Fibroblast of the aortic adventitia (primary cell): ENCODE measurements around the gene TMEM209. TPM values are rescaled to one million over a fixed set of nuclear protein-coding genes. Genes with fewer than 3 reads are reported as not detected.

Experiments
- DNase-seq: peaks from one replicate; pipeline ENCODE4 v3.0.0-alpha.2; 2010; ENCODE audit warnings: low read depth
- H3K4me3 ChIP-seq: 2 replicates; pipeline ENCODE4 v1.5.1; 2011; ENCODE audit warnings: low read depth, mild to moderate bottlenecking, control low read depth, low read length, moderate library complexity
- total RNA-seq: library from RNA; depleted of rRNA; stranded (reverse); fragments of >200 nt; gene quantifications from 2 replicates; pipeline ENCODE4 v1.2.3, GENCODE V29; 2012; ENCODE audit warnings: low replicate concordance
- TF ChIP-seq, protein P1 (sequence below): IDR thresholded peaks from 2 replicates; pipeline ENCODE4 v1.5.1; 2011; ENCODE audit warnings: mild to moderate bottlenecking, low read length, control low read depth, inconsistent platforms; ENCODE audit not compliant: insufficient read depth

TMEM209 gene
- total RNA-seq, 1 donor: 33.4 TPM

DNA sequence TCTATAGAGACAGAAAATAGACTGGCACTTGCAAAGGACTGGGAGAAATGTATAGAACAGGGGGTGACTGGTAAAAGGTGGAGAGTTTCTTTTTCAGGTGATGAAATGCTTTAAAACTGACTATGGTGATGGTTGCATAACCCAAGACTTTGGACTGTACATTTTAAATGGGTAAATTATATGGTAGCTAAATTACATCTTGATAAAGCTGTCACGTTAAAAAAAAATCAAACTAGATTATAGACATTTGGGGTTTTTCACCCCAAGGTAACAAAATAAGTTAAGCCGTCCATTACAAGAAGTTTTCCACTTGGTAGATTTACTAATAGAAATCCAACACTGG, 24.0 kb downstream of the TMEM209 start:
- no peak overlapping the region for H3K4me3 ChIP-seq
- TF ChIP-seq, protein P1, sequence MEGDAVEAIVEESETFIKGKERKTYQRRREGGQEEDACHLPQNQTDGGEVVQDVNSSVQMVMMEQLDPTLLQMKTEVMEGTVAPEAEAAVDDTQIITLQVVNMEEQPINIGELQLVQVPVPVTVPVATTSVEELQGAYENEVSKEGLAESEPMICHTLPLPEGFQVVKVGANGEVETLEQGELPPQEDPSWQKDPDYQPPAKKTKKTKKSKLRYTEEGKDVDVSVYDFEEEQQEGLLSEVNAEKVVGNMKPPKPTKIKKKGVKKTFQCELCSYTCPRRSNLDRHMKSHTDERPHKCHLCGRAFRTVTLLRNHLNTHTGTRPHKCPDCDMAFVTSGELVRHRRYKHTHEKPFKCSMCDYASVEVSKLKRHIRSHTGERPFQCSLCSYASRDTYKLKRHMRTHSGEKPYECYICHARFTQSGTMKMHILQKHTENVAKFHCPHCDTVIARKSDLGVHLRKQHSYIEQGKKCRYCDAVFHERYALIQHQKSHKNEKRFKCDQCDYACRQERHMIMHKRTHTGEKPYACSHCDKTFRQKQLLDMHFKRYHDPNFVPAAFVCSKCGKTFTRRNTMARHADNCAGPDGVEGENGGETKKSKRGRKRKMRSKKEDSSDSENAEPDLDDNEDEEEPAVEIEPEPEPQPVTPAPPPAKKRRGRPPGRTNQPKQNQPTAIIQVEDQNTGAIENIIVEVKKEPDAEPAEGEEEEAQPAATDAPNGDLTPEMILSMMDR: no peak
- DNase-seq: no peak

DNA sequence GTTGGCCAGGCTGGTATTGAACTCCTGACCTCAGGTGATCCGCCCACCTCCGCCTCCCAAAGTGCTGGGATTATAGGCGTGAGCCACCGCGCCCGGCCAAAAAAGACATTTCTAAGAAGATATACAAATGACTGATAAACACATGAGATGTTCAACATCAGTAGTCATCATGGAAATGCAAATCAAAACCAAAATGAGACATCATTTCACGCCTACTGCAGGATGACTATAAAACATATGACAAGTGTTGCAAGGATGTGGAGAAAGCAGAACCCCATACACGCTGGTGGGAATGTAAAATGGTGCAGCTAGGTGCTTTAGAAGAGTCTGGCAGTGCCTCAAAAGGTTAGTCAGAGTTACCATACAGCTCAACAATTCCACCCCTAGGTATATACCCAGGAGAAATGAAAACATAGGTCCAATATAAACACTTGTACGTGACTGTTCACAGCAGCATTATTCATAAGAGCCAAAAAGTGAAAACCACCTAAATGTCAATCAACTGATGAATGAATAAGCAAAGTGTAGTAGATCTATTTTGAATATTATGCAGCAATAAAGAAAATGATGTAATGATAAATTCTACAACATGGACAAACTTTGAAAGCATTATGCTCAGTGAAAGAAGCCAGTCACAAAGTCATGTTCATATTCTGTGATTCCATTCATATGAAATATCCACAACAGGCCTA, 24.5 kb downstream of the TMEM209 start:
- no peak overlapping the region for H3K4me3 ChIP-seq
- no peak for DNase-seq
- TF ChIP-seq, protein P1: no peak

DNA sequence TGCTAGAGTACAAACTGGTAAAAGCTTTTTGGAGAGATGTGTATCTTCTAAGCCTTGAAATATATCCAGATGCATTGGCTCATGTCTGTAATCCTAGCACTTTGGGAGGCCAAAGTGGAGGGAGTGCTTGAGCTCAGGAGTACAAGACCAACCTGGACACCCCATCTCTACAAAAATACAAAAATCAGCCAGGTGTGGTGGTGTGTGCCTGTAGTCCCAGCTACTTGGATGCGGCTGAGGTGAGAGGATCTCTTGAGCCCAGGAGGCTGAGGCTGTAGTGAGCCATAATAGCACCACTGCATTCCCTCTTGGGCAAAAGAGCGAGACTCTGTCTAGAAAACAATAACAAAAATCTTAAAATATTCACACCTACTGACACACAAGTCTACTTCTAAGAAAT, 25.6 kb downstream of the TMEM209 start:
- TF ChIP-seq, protein P1: no peak
- DNase-seq: no peak
- H3K4me3 ChIP-seq: no peak overlapping the region

DNA sequence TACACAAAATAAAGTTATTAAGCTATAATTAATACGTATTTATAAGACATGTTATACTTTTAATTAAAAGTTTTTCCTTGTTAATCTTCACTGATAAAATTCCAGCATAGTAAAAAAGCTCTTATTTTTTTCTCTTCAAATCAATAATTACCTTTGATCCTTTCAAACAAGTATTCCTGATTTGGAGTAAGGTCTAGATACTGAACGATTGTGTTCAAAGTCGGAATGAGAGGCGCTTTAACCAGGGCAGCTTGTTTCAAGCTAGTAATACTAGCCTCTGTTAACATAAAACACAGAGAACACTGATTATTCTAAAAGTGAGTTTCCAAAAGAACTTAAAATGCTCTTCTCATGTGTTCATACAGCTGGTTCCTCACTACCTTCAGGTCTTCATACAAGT, 27.0 kb downstream of the TMEM209 start:
- no peak overlapping the region for H3K4me3 ChIP-seq
- no peak for DNase-seq
- TF ChIP-seq, protein P1: no peak

DNA sequence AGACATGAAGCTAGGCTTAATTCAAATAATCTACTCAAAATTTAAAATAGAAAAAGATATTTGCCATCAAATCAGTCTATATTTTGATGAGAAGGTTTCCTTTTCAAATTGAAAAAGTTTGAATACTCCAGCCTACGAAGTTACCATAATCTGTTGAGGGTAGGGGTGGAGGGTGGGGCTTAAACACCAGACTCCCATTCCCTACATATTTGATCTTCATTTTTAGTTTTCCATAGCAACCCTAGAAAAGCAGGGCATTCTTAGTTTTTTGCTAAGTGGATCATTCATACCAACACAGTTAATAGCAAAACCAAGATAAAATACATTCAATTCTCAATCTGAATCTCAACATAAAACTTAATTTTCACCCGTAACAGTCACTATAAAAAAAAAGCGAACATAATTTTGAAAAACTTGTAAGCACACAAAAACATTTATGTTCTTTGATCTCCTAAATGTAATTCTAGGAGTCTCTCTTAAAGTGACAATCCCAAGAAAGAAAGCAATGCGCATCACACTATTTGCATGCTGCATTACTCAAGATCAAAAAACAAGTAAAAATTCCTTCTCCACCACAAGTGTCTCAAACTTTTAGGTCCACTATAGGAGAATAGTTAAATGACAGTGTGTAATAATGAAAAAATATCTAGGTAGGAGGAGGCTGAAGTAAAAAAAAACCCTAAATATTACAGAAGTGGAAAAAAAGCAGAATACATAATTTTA, 30.8 kb downstream of the TMEM209 start:
- no peak for DNase-seq
- no peak overlapping the region for H3K4me3 ChIP-seq
- TF ChIP-seq, protein P1: no peak

DNA sequence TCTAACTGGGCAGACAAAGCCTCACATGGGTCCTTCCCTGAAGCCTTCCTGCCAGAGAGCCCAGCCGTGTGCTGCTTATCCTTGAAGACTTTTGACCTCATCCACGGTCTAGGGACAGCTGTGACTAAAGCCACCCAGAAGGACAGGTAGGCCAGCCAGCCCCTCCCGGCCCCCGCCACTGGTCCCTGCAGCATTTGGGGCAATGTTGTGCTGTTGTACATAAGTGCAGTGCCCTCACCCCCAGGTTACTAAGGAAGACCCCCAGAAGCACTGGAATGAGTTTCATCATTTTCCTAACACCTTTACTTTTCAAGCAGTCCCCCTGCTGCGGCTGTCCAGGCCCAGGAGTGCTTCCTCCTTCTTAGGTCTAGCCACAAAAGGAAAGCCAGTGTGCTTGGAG, 43.0 kb downstream of the TMEM209 start:
- H3K4me3 ChIP-seq: no peak overlapping the region
- no peak for DNase-seq
- TF ChIP-seq, protein P1: no peak
